HEK293T (cell line): ENCODE data around the gene ELOB.

Experiments used
- ARNT ChIP-seq: fragments of 450-650 bp; IDR thresholded peaks from 2 replicates; pipeline ENCODE4 v1.6.1; 2017; ENCODE audit warnings: mild to moderate bottlenecking
- BHLHE40 ChIP-seq: fragments of 450-650 bp; IDR thresholded peaks from 2 replicates; pipeline ENCODE4 v1.6.1; 2016; ENCODE audit warnings: mild to moderate bottlenecking, moderate library complexity, borderline replicate concordance
- ELF4 ChIP-seq: fragments of 450-650 bp; IDR thresholded peaks from 2 replicates; pipeline ENCODE4 v1.6.1; 2017; ENCODE audit warnings: antibody characterized with exemption
- FOXK2 ChIP-seq: fragments of 450-650 bp; IDR thresholded peaks from 2 replicates; pipeline ENCODE4 v1.6.1; 2016; ENCODE audit warnings: mild to moderate bottlenecking
- FOXM1 ChIP-seq: fragments of 450-650 bp; IDR thresholded peaks from 2 replicates; pipeline ENCODE4 v1.6.1; 2017; ENCODE audit warnings: mild to moderate bottlenecking, borderline replicate concordance
- HDGF ChIP-seq: fragments of 450-650 bp; IDR thresholded peaks from 2 replicates; pipeline ENCODE4 v1.6.1; 2017; ENCODE audit warnings: antibody characterized with exemption, borderline replicate concordance
- LEF1 ChIP-seq: fragments of 450-650 bp; IDR thresholded peaks from 2 replicates; pipeline ENCODE4 v1.6.1; 2017; ENCODE audit warnings: mild to moderate bottlenecking, borderline replicate concordance
- NFRKB ChIP-seq: fragments of 450-650 bp; IDR thresholded peaks from 2 replicates; pipeline ENCODE4 v1.6.1; 2016; ENCODE audit warnings: mild to moderate bottlenecking, moderate library complexity
- SP1 ChIP-seq: fragments of 450-650 bp; IDR thresholded peaks from 2 replicates; pipeline ENCODE4 v1.6.1; 2017
- SUZ12 ChIP-seq: fragments of 450-650 bp; IDR thresholded peaks from 2 replicates; pipeline ENCODE4 v1.6.1; 2016; ENCODE audit warnings: mild to moderate bottlenecking
- TARDBP ChIP-seq: fragments of 450-650 bp; IDR thresholded peaks from 2 replicates; pipeline ENCODE4 v1.6.1; 2016

DNA sequence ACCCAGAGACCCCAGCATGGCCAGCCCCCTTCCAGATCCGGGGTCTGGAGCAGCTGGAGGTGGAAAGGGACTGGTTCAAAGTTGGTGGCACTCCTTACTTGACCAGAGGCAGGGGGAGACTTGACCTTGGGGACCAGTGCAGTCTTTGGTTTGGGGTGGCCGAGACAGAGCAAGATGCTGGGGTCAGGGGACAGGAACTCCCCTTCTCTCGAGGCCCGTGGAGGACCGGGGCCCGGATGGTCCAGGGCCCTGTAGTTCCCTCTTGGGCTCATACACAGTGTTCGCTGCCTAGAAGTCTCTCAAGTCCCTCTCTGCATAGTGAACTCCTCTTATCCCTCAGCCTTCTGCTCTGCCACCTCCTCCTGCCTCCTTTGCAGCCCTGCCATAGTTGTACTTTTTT, 10.9 kb upstream of the ELOB start:
- TF ChIP-seq LEF1 (no peak), SUZ12 (no peak), ARNT (no peak), SP1 (no peak), FOXM1 (no peak), FOXK2 (no peak), BHLHE40 (no peak), NFRKB (no peak), ELF4 (no peak), TARDBP (no peak), HDGF (no peak)
